Uterus (tissue), 2 donors: ENCODE data around the gene CCSER2.

Experiments
- CTCF ChIP-seq, 4 experiments: fragments of 200-600 bp in 2 of 4; fragments of 450-650 bp in 2 of 4; sonication (generic) in 2 of 4; IDR thresholded peaks; one replicate each; pipeline ENCODE4 v1.5.1; 2016 to 2019; ENCODE audit warnings: antibody characterized with exemption in 4 of 4, mild to moderate bottlenecking in 2 of 4, moderate library complexity in 1 of 4
- POLR2A ChIP-seq, 2 donors: fragments of 450-650 bp; IDR thresholded peaks; one replicate each; pipeline ENCODE4 v1.6.1; 2016; ENCODE audit warnings: antibody characterized with exemption in 2 of 2, mild to moderate bottlenecking in 1 of 2, moderate library complexity in 1 of 2

GRCh38 chr10:84540022-84540616 lies 211.7 kb downstream of the CCSER2 start:
- no peak for TF ChIP-seq CTCF (IDR thresholded peaks at IDR 0.05)
- no peak for TF ChIP-seq POLR2A (IDR thresholded peaks at IDR 0.05)
